GM12878 (cell line): ENCODE results near the gene PNMA6F. TPM values are rescaled to one million over a fixed set of nuclear protein-coding genes. Genes with fewer than 3 reads are reported as not detected.

ENCODE experiments used
- ATAC-seq: fragments of 200-7000 bp; cut with Tn5 transposase; 3 replicates; pipeline ENCODE4 v1.9.1; 2020; ENCODE audit warnings: mild to moderate bottlenecking, moderate library complexity
- BruUV-seq: library from RNA; stranded (reverse); fragments of 400-500 nt; replicated peaks from 2 replicates; lab custom pipeline; 2021; lab: Mats Ljungman, UMichigan
- CTCF ChIA-PET: fragments of 300-600 bp; sonication (Branson Sonifier 250); formaldehyde crosslinking; extraction: SDS; loops from one replicate; lab custom pipeline; 2021; ENCODE audit warnings: inconsistent platforms; lab: Yijun Ruan, JAX
- POLR2A ChIA-PET: fragments of 350-600 bp; formaldehyde crosslinking; extraction: SDS; loops from one replicate; lab custom pipeline; 2021; ENCODE audit warnings: inconsistent platforms; lab: Charles Lee
- RAD21 ChIA-PET: fragments of 300-600 bp; sonication (Branson Sonifier 250); formaldehyde crosslinking; loops from one replicate; lab custom pipeline; 2023; ENCODE audit warnings: antibody characterized with exemption; ENCODE audit not compliant: unreplicated experiment; lab: Charles Lee
- SMC1A ChIA-PET: fragments of 300-600 bp; sonication (Branson Sonifier 250); formaldehyde crosslinking; loops from one replicate; lab custom pipeline; 2023; ENCODE audit not compliant: unreplicated experiment, uncharacterized antibody; lab: Charles Lee
- DNase-seq: peaks from one replicate; pipeline ENCODE4 v3.0.0-alpha.2; 2011; ENCODE audit warnings: low read depth, low spot score
- FAIRE-seq: peaks from 3 replicates; lab custom pipeline; 2011; peaks lifted over from hg19 to GRCh38; lab: Jason Lieb, UNC
- H2AFZ ChIP-seq: 2 replicates; pipeline ENCODE4 v1.6.0; 2011; ENCODE audit warnings: low read depth, low read length, control low read depth; ENCODE audit not compliant: control insufficient read depth
- H3K27ac ChIP-seq: 2 replicates; pipeline ENCODE4 v1.5.1; 2011; ENCODE audit warnings: control low read depth; ENCODE audit not compliant: control insufficient read depth, insufficient read depth
- H3K27me3 ChIP-seq, 2 experiments: replicated peaks in 1 of 2; 2 replicates each; pipeline versions ENCODE4 v1.6.0 to v1.6.1; 2011; ENCODE audit warnings: low read length in 1 of 2; ENCODE audit not compliant: control insufficient read depth in 2 of 2, insufficient read depth in 2 of 2
- H3K36me3 ChIP-seq, 2 experiments: 2 replicates each; pipeline ENCODE4 v1.5.1; 2011; ENCODE audit warnings: low read length in 1 of 2; ENCODE audit not compliant: control insufficient read depth in 2 of 2, insufficient read depth in 2 of 2
- H3K4me1 ChIP-seq: 2 replicates; pipeline ENCODE4 v1.6.1; 2011; ENCODE audit warnings: mild to moderate bottlenecking, low read length, moderate library complexity, mixed read lengths; ENCODE audit not compliant: control insufficient read depth, insufficient read depth
- H3K4me2 ChIP-seq: 2 replicates; pipeline ENCODE4 v1.6.0; 2011; ENCODE audit warnings: control low read depth; ENCODE audit not compliant: control insufficient read depth, insufficient read depth
- H3K4me3 ChIP-seq: fragments of 200-600 bp; sonication (generic); 2 replicates; pipeline ENCODE4 v1.5.1; 2016
- H3K79me2 ChIP-seq: 2 replicates; pipeline ENCODE4 v1.6.0; 2011; ENCODE audit warnings: low read length; ENCODE audit not compliant: control insufficient read depth, insufficient read depth
- H3K9ac ChIP-seq: 2 replicates; pipeline ENCODE4 v1.8.0; 2011; ENCODE audit warnings: low read length, control low read depth, mixed read lengths; ENCODE audit not compliant: control insufficient read depth, insufficient read depth
- H3K9me3 ChIP-seq: replicated peaks from 3 replicates; pipeline ENCODE4 v1.5.1; 2011; ENCODE audit warnings: mild to moderate bottlenecking, low read length; ENCODE audit not compliant: control insufficient read depth, insufficient read depth
- H4K20me1 ChIP-seq: 2 replicates; pipeline ENCODE4 v1.6.0; 2011; ENCODE audit not compliant: control insufficient read depth, insufficient read depth
- ASH2L ChIP-seq: fragments of 300-600, 200-600 bp; sonication (generic); IDR thresholded peaks from 2 replicates; pipeline ENCODE4 v1.6.1; 2017; ENCODE audit warnings: low read depth, mild to moderate bottlenecking, borderline replicate concordance
- BCL3 ChIP-seq: IDR thresholded peaks from 2 replicates; pipeline ENCODE4 v1.6.1; 2011; ENCODE audit warnings: borderline replicate concordance, low read depth, mild to moderate bottlenecking, moderate library complexity, low read length; ENCODE audit not compliant: insufficient read depth, poor library complexity, severe bottlenecking
- CEBPZ ChIP-seq: fragments of 150-350 bp; IDR thresholded peaks from 2 replicates; pipeline ENCODE4 v1.6.1; 2016; ENCODE audit warnings: low read depth, low read length
- FOS ChIP-seq: IDR thresholded peaks from 3 replicates; pipeline ENCODE4 v1.6.1; 2011; ENCODE audit warnings: borderline replicate concordance; ENCODE audit not compliant: insufficient read length; ENCODE audit errors: extremely low read depth
- FOXM1 ChIP-seq: IDR thresholded peaks from 2 replicates; pipeline ENCODE4 v1.6.1; 2012; ENCODE audit warnings: low read depth, mild to moderate bottlenecking, inconsistent platforms, low read length, moderate library complexity
- IRF3 ChIP-seq: fragments of 450-650 bp; IDR thresholded peaks from 2 replicates; pipeline ENCODE4 v1.6.1; 2014; ENCODE audit warnings: mild to moderate bottlenecking
- JUND ChIP-seq: IDR thresholded peaks from 2 replicates; pipeline ENCODE4 v1.6.1; 2012; ENCODE audit warnings: low read depth, mild to moderate bottlenecking, low read length, improper control_type of control experiment, moderate library complexity
- SMAD1 ChIP-seq: fragments of 450-650 bp; IDR thresholded peaks from 2 replicates; pipeline ENCODE4 v1.6.1; 2018; ENCODE audit warnings: mild to moderate bottlenecking, low read depth; ENCODE audit not compliant: partially characterized antibody
- SMARCA5 ChIP-seq: fragments of 450-650 bp; IDR thresholded peaks from 2 replicates; pipeline ENCODE4 v1.6.1; 2017; ENCODE audit warnings: mild to moderate bottlenecking
- SREBF1 ChIP-seq: IDR thresholded peaks from 2 replicates; pipeline ENCODE4 v1.6.1; 2012; ENCODE audit warnings: mild to moderate bottlenecking, low read length
- STAT3 ChIP-seq: IDR thresholded peaks from 2 replicates; pipeline ENCODE4 v1.6.1; 2011; ENCODE audit warnings: low read depth, low read length, improper control_type of control experiment
- ZBTB33 ChIP-seq: fragments of 450-650 bp; IDR thresholded peaks from 2 replicates; pipeline ENCODE4 v1.6.1; 2017; ENCODE audit warnings: mild to moderate bottlenecking
- WGBS: methylation state at CpG from one replicate; pipeline ENCODE4 v1.1.6; 2016; ENCODE audit warnings: low lambda C conversion rate; ENCODE audit not compliant: insufficient replicate concordance, insufficient coverage; ENCODE audit errors: missing lambda C conversion rate; 5-methylcytosine and 5-hydroxymethylcytosine counted together
- in situ Hi-C: fragments of 300-500 bp; cut with MboI; formaldehyde crosslinking; loops from 9 replicates; pipeline ENCODE4 v1.14.3; 2018; ENCODE audit warnings: mixed read lengths
- intact Hi-C: fragments of 100-400 bp; cut with micrococcal nuclease; formaldehyde crosslinking; loops from one replicate; pipeline ENCODE4 v1.14.2; 2022; ENCODE audit not compliant: unreplicated experiment
- polyA plus RNA-seq, 11 experiments: library from polyadenylated mRNA; depleted of rRNA in 4 of 11; unstranded in 6 of 11; stranded (reverse) in 5 of 11; fragments of >200 nt; fragmentation: Nextera tagmentation in 4 of 11; fragmentation: Illumina TruSeq in 1 of 11; extraction: Ambion mirVana in 4 of 11; extraction: Trizol in 1 of 11; gene quantifications; 1 replicate in 1 of 11; 2 replicates in 10 of 11; pipeline versions ENCODE4 v1.2.1 to v1.2.3, GENCODE V29; 2011 to 2016; ENCODE audit warnings: inconsistent platforms in 2 of 11, missing spikeins in 2 of 11, low read depth in 1 of 11
- total RNA-seq, 4 experiments: library from RNA; depleted of rRNA in 3 of 4; stranded (reverse); fragments of >200 nt in 3 of 4; fragmentation: Illumina TruSeq in 1 of 4; extraction: Trizol in 1 of 4; gene quantifications; 2 replicates each; pipeline versions ENCODE4 v1.2.1 to v1.2.3, GENCODE V29; 2013 to 2021

PNMA6F gene
- total and polyA plus RNA-seq, 10 of the 15 experiments (the other 5 are each of a cell fraction or from before 2014, with no cell fraction given): not detected

GRCh38 chrX:153312842-153313241 lies 8.7 kb downstream of the PNMA6F start:
- no peak for ATAC-seq
- no peaks in the 10 kb centered on the region for H3K79me2 ChIP-seq
- H4K20me1 ChIP-seq: no peaks in the 10 kb centered on the region
- BruUV-seq: no TSS peak
- no peak overlapping the region for H3K27ac ChIP-seq
- TF ChIP-seq BCL3 (no peak), FOS (no peak), SMAD1 (no peak), ASH2L (no peak), CEBPZ (no peak), STAT3 (no peak), SREBF1 (no peak), FOXM1 (no peak), ZBTB33 (no peak), SMARCA5 (no peak), JUND (no peak), IRF3 (no peak)
- TF ChIP-seq, all 136 proteins: peak for 0
- RAD21 ChIA-PET: no interaction called here
- Histone ChIP-seq H3K36me3 (no peaks in the 10 kb centered on the region), H3K4me2 (no peak overlapping the region), H3K9me3 (no peaks in the 10 kb centered on the region), H2AFZ (no peak overlapping the region), H3K4me3 (no peak overlapping the region), H3K4me1 (no peaks in the 10 kb centered on the region), H3K9ac (no peak overlapping the region), H3K27me3 (no peaks in the 10 kb centered on the region)
- CTCF ChIA-PET: no interaction called here
- intact Hi-C loops: no loop called here
- POLR2A ChIA-PET: no interaction called here
- in situ Hi-C loops: loop anchor here (25.0 kb wide), 1 partner anchor 151 kb away; no protein-coding TSS in a partner anchor
- DNase-seq (no peak), FAIRE-seq (no peak)
- no CpG with 5 or more reads among the region's 1 CpG for WGBS
- SMC1A ChIA-PET: no interaction called here
